ENCODE results near the gene PRKCQ.

- TF ChIP-seq POLR2A (IDR thresholded peaks at IDR 0.05) = no peak
- TF ChIP-seq CTCF (IDR thresholded peaks at IDR 0.05) = no peak
- TF ChIP-seq POLR2AphosphoS5 (IDR thresholded peaks at IDR 0.05) = no peak
These were observed 12.0 kb upstream of the PRKCQ start for GRCh38 chr10:6592080-6592479.

All from breast epithelium (tissue), 3 donors.